GM18868 (cell line): ENCODE data around the gene EWSR1.
"Not testable (repeated sequence)": the region's sequence is repeated elsewhere in the genome, so short reads cannot be mapped to it uniquely, and the experiment has no call there.

ENCODE experiments used
- ATAC-seq: cut with Tn5 transposase; IDR thresholded peaks from one replicate; pipeline ENCODE4 v1.9.1; 2021; ENCODE audit warnings: mild to moderate bottlenecking, moderate library complexity; ENCODE audit not compliant: unreplicated experiment

Gene EWSR1

DNA sequence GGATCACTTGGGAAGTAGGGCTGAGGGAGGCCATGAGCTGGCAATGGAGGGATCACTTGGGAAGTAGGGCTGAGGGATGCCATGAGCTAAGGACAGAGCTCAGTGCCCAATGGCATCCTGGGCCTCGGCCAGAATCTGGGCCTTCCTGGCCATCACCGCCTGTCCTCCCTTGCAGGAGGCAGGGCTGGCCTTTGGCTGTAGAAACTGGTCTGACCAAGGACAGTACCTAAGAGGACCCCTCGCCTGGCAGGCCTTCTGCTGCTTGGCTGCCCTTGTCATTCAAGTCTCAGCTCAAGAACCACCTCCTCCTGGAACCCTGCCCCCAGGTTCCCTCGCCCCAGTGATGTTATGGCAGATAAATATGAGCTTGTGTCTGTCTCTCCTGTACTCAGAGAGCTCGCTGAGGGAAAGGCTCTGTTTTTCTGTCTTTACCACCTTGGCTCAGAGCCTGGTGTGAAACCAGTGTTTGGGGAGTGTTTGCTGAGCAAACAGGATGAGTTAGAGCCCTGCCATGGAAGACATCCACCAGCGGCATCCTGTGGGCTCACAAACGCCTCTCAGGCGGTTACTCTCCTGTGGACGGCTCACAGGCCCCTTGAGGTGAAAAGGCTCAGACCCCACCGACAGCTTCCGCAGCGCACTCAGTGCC is 66.8 kb downstream of the EWSR1 start:
- ATAC-seq, result no peak

DNA sequence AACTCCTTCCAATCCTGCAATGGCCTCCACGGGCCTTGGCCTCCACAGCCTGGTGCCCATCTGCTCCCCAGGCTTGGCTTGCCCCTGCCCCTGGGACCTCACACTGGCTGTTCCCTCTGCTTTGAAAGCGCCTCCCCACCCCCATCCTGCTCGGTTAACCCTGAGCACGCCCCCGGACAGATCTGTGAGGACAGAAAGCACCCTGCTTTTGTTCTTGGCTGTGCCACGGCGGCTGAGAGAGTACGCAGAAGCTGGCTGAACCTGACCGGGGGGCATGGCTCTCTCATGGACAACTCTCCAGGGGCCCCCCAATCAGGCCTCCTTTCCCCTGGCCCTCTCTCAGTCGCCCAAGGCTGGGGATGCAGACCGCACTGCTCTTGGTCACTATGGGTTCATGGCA is 67.6 kb downstream of the EWSR1 start:
- ATAC-seq, result no peak

DNA sequence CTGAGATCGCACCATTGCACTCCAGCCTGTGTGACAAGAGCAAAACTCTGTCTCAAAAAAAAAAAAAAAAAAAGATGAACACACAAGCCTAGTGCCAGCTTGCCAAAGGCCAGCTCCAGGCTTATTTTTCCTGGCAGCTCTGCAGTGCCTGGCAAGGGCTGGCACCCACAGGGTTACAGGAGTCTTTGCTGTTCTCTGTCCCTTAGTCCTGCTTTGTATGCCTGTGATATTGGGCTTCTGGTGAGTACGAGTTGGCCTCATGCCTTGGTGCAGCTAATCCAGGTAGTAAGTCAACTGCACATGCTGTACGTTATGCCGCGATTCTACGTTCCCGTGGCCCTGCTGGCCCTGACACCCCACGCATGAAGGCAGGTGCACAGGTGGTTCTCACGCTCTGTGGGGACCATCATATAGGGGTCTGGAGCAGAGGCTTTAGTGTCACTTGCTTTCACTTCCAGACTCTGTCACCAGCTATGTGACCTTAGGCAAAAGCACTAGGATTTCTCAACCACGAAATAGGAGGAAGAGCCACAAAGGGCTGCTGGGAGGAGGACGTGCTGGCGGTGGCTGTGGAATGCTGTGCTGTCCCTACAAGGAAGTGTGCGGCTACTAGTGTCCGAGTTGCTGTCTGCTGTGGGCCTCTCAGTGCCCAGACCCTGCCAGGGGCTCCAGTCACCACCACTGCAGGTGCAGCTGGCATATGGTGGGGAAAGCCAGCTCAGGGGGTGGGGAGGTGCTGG is 68.9 kb downstream of the EWSR1 start:
- ATAC-seq, result no peak

DNA sequence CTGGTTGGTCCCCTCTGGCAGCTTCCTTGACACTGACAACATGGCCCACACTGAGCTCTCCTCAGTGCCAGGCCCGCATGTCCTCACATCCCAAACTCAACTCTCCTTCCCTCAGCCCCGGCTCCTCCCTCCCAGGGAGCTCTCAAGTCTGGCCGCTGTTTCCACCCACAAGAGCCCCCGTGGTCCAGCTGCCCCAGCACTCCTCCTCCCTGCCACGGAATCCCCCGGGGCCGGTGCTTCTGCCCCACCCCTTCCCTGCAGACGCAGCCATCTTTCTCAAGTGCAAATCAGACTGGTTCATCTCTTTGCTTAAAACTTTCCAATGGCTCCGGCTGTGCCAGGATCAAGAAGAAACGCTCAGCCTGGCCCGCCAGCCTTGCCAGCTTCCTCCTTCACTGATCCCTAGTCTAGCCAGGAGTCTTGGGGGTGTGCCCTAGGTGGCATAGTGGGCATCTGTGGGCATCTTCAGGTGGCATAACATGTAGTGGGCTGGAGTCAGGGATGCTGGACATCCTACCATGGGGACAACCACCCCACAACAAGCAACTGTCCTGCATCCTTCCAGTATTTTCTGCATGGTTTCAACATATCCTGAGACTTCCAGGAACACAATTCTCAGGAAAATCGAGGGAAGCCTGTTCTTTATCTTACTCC is 69.7 kb downstream of the EWSR1 start:
- ATAC-seq, result no peak

DNA sequence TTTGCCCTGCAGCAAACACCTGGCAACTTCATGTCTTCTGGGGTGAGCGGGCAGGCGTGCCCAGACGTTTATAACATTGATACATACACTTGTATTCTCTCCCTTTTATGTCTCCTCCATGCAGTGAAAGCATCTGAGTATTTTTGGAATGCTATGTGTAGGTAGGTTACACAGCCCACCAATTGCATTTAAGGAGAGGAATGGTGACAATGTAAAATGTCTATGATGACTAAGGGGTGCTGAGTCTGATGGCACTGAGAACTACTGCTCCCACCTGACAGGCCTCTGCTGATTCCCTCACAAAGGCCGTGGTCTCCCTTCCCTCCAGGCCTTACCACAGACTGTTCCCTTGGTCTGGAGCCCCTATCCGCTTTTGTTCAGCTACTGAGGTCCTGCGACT is 70.3 kb downstream of the EWSR1 start:
- ATAC-seq, result no peak

DNA sequence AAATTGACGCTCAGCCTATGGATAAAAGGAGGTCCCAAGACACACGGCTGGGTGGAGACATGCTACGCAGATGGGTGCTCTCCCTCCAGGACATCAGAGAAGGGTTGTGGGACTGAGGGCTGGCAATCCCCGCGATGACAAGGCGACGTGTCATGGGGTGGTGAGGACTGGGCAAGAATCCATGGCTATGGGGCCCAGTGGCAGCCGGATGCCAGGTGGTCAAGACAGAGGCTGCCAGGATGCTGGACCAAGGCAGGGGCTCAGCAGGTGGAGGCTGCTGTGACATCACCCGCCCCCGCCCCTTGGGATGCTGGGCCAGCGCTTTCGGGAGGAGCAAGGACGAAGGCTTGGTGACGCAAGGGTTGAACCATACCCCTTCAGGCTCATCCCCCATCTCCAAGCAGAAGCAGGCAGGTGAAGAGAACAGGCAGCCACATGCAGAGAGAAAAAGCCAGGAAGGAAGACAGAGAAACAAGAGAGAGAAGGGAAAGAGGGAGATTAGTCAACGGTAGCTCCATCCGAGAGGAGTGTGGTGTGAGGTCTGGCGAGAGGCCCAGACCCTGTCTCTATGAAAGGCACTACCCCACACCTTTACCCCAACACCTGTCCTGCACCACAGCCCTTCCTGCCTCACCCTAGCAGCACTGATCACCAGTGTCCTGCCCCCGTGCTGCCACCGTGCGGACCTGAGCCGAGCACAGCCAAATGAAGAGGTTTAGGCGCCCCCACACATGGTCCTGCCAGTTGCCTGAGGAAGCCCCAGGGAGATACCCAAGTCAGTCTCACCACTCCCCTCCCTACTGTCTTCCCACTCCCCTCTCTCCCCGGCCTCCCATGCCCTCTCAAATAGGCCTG is 71.5 kb downstream of the EWSR1 start:
- ATAC-seq, result no peak

DNA sequence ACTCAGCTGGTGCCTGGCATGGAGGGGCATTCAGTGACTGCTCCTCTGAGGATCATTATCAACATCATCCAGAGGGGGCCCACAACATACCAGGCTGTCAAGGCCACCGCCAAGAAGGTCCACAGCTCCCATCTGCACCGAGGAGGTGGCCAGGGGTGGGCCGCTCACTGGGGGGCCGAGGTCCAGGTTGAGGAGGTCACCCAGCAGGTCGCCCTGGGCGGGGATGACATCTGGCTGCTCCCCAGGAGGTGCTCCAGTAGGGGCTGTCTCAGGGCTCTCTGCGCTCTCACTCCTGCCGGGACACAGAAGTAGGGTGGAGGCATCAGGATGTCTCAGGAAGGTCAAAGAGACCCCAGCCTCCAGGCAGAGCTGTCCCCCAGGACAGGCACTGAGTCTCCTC is 72.5 kb downstream of the EWSR1 start:
- ATAC-seq, result no peak

DNA sequence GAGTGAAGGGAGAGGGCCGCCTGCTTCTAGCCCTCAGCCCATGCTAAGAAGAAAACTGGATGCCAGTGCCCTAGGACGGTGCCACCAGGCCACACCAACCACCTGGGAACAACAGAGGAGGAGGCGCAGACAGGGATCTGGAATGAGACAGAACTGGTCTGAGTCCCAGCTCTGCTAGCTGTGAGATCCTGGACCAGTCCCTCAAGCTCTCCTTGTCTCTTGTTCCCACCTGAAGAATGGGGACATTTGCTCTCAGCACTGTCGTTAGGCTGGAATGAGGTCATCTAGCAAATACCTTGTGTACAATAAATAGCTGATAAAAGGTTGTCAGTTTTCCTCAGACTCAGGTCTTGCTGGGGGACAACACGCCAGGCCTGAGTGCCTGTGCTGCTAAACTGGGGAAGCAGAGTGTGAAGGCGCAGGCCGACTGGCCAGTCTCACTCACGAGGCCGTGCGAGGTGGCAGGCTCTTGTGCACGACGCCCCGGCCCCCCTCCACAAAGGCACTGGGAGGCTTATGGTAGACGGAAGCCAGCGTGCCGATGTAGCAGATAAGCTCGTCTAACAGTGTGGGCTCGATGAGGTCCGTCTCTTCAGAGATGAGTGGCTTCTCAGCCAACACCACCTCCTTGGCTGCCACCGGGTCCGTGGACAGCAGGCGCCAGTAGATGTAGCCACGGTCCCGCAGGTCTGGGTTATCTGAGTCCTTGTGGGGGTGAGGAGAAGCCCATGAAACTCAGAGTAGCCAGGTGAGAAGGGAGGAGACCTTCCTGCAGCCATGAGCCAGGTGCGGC is 73.2 kb downstream of the EWSR1 start:
- no peak for ATAC-seq

DNA sequence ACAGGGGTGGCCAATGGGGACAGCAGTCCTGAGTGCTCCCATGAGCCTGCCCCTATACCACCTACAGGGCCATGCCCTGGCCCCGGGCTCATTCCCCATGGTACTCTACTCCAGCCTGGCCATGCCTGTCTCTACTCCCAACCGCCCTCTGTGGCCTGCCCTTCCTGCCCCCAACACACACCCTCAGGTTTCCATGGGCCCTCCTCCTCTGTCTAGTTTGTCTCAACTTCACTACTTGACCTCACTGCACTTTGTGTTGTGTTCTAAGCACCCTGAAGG is 73.7 kb downstream of the EWSR1 start:
- ATAC-seq, result no peak

DNA sequence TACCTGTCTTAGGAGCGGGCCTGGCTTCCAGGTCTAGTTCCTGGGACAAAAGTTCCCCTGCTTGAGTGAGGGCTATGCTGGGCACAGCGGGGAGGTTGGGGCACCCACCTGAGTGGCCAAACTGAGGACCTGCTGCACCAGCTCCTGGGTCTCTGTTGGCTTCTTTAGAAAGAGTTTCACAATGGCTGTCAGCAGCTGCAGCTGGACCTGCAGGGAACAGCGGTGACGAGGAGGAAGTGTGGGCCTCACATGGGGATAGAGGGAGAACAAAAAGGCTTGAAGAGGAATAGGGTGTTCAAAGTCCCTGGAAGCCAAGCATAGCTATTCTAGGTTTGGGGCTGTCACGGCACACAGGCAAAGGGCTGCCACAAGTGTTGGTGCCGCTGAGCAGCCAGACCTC is 74.1 kb downstream of the EWSR1 start:
- no peak for ATAC-seq

DNA sequence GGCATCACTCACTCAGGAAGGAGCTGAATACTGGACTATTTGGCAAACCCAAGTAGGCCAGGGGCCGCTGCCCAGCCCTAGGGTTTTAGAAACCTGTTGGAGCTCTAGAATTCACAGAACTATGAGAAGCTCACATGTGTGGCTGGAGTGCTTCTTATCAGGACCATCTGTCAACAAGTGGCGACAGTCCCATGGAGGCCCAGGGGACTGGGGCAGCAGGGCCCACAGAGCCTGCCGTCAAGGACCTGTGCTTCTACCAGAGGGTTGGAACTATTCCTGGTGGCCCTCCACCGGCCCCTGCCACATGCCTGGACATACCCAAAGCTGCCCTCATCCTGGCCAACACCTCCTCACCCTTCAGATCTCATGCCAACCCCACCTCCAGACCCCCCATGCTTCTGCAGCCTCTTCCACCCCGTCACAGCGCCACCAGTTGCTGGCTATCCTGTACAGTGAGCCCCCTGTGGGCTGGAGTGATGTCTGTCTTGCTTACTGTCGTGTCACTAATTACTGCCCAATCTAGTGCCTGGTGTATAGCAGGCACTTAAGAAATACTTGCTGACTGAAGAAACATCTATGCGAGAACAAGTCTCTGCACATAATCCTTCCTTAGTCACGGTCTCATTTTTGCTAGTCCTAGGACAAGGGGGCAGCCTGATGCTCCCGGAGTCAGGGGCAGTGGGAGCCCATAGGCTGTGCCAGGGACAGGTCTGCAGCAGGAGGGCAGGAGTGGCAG is 74.7 kb downstream of the EWSR1 start:
- ATAC-seq, result no peak

DNA sequence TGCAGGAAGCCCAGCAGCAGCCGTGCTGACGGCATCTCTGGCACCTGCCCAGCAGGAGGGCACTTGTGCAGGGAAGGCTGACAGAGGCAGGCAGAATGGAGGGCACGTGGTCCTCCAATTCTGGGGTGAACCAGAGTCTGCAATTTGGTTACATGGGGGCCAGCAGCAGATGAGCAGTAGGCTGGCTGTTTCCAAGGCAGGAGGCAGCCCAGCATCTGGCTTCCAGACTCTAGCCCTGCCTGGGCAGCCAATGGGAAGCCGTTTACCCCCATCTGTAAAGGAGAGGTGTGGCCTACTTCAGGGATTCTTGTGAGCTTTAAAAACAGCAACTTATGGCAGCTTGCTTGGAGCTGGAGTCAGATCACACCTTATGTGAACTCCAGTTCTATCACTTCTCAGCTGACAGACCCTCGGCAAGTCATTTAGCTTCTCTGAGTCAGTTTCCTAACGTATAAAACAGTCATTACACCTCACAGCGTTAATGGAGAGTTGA is 75.3 kb downstream of the EWSR1 start:
- no peak for ATAC-seq

DNA sequence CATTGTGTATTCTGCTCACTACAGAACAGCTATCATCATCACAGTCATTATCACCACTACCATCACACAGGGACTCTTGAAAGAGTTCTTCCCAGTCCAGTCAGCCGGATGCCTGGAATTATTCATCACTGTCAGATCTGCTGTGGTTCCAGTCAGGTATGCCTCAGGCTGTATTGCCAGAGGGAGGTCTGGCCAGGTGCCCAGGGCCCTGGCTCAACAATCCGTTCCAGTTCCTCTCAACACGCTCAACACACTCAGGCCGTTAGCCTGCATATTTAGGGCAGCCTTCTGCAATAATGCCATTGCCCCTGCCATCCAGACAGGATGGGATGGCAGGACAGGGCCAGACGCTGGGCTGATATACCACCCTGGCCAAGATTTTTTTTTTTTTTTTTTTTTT is 76.1 kb downstream of the EWSR1 start:
- ATAC-seq, result no peak

DNA sequence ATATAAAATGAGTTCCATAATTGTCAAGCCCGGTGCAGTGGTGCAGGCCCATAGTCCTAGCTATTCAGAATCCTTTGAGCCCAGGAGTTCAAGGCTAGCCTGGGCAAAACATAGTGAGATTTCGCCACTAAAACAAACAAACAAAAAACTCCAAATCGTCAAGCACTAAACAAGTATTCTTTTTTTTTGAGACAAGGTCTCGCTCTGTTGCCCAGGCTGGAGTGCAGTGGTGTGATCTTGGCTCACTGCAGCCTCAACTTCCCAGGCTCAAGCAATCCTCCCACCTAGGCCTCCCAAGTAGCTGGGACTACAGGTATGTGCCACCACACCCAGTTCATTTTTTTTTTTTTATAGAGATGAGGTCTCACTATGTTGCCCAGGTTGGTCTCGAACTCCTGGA is 76.8 kb downstream of the EWSR1 start:
- ATAC-seq, result not testable (repeated sequence)

DNA sequence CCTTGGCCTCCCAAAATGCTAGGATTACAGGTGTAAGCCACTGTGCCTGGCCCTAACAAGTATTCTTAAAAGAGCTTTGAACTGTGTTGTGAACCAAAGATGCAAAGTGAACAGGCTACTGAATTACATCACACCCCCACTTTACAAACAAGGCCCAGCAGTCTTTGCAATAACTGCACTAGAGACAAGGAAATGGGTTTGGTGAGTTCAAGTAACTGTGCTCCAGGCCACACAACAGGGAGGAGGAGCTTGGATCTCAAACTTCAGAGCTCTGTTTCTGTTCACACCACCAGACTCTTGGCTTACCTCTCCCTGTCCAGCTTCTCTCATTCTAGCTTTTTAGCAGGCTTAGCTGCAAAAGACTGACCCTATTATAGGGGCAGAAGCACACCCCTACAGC is 77.9 kb downstream of the EWSR1 start:
- no peak for ATAC-seq

DNA sequence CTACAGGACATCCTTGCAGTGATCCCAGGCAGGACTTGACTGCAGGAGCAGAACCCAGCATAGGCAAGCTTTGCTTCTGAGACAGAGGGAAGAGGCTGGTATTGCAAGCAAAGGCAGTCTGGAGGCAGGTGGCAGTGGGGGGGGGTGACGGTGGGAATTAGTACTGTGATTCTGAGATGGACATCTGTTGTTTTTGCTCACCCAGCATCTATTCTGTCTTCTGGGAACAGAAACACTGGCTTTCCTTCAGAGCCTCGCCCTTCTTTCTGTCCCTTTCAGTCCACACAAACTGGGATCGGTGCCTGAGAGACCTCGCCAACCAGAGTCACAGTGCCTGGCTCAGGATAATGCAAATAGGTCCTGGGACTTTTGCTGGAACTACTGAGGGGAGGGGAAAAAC is 78.6 kb downstream of the EWSR1 start:
- no peak for ATAC-seq

DNA sequence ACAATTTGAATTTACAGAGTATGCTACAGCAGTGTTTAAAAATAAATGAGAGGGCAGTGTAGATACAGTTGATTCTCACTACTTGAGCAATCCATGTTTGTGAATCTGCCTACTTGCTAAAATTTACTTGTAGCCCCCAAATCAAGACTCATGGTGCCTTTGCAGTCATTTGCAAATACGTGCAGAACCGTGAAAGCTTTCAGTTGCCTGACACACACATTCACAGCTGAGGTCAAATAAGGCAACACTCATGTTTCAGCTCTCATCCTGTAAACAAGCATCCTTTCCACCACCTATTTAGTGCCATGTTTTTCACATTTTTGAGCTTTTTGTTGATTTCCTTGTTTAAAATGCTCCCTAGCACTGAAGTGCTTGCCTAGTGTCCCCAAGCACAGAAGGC is 80.0 kb downstream of the EWSR1 start:
- ATAC-seq, result no peak

DNA sequence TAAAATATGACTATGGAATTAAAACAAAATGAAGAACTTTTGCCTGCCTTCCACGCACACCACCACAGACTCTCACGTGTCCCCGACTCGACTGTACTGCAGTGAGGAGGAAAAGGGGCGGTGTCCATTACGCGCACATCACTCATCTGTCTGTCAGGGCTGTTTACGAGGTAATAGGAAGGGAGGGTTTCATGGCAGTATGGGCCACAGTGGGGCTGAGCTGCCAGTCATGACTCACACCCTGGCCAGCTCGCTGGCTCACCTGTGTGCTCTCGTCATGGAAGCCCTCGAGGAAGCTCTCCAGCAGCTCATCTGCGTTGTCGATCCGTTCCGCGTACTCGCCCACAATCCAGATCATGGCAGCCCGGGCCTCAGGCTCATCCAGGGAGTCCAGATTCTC is 80.9 kb downstream of the EWSR1 start:
- ATAC-seq, result no peak
